ENCODE measurements around the gene ACER3. TPM values are rescaled to one million over a fixed set of nuclear protein-coding genes. Genes with fewer than 3 reads are reported as not detected.

Gene ACER3
- total and polyA plus RNA-seq, 2 experiments from 2014 or later = 17.1 to 18.3 TPM

DNA sequence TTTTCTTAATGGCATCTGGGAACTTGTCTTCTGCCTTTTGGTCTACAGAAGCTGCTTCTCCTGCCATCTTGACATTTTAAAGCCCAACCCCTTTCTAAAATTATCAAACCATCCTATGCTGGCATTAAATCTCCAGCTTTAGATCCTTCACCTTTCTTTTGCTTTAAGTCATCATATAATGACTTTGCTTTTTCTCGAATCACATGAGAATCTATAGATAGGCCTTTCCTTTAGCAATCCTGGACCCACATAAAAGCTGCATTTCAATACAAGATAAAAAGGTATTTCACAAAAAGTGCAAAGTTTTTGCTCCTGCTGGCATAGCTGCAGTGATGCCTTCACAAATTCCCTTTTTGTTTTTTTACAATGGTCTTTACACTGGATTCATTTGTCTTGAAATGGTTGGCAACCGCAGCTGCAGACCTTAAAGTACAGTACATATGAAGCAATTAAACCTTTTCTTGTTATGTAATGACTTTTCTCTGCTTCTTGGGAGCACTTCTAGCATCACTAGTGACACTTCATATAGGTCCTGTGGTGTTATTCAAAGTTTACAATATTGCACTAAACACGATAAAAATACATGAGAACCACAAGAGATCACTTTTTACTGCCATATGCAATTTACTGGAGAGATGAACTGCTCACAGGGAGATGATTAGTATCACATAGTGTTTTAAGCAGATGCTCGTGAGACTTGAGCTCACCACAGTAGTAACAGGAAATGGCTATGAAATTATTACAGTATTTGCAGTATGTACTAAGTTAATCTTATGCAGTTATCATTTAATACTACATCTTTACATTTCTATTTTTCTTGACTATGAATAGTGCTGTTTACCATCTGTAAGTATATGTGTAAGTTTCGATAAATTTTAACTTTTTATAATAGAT lies 41.6 kb downstream of the ACER3 start:
- Histone ChIP-seq H3K27me3 (no peaks in the 10 kb centered on the region), H2AFZ (no peak overlapping the region), H3K36me3 (replicated peaks; ENCODE audit: insufficient read depth, low read depth) (no peaks in the 10 kb centered on the region), H3K9me3 (ENCODE audit: low read depth) (no peaks in the 10 kb centered on the region), H4K20me1 (ENCODE audit: insufficient read depth, poor library complexity, severe bottlenecking) (no peaks in the 10 kb centered on the region), H3K4me3 (no peak overlapping the region), H3K79me2 (no peaks in the 10 kb centered on the region), H3K9me2 (replicated peaks; ENCODE audit: insufficient read depth) (no peaks in the 10 kb centered on the region), H3K27ac (no peak overlapping the region), H3K4me2 (no peak overlapping the region), H3K4me1 (ENCODE audit: insufficient read depth) (peaks cover 4% of the 10 kb centered on the region)
- WGBS (ENCODE audit: low lambda C conversion rate, missing lambda C conversion rate) = 90% methylated on average over 5 of the region's 5 CpGs
- no peak for DNase-seq (ENCODE audit: low spot score)
- TF ChIP-seq, protein P1, sequence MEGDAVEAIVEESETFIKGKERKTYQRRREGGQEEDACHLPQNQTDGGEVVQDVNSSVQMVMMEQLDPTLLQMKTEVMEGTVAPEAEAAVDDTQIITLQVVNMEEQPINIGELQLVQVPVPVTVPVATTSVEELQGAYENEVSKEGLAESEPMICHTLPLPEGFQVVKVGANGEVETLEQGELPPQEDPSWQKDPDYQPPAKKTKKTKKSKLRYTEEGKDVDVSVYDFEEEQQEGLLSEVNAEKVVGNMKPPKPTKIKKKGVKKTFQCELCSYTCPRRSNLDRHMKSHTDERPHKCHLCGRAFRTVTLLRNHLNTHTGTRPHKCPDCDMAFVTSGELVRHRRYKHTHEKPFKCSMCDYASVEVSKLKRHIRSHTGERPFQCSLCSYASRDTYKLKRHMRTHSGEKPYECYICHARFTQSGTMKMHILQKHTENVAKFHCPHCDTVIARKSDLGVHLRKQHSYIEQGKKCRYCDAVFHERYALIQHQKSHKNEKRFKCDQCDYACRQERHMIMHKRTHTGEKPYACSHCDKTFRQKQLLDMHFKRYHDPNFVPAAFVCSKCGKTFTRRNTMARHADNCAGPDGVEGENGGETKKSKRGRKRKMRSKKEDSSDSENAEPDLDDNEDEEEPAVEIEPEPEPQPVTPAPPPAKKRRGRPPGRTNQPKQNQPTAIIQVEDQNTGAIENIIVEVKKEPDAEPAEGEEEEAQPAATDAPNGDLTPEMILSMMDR (IDR thresholded peaks at IDR 0.05; ENCODE audit: poor library complexity) = no peak
- no peak for TF ChIP-seq EZH2phosphoT487 (IDR thresholded peaks at IDR 0.05; ENCODE audit: low read depth, severe bottlenecking, unreplicated experiment)
- TF ChIP-seq EZH2 (IDR thresholded peaks at IDR 0.05; ENCODE audit: borderline replicate concordance) = no peak

- H3K4me3 ChIP-seq = no peak overlapping the region
- H3K27me3 ChIP-seq = no peaks in the 10 kb centered on the region
- H2AFZ ChIP-seq = no peak overlapping the region
- H3K36me3 ChIP-seq (replicated peaks; ENCODE audit: insufficient read depth, low read depth) = no peaks in the 10 kb centered on the region
- H3K4me1 ChIP-seq (ENCODE audit: insufficient read depth) = peaks cover 4% of the 10 kb centered on the region
- no peaks in the 10 kb centered on the region for H4K20me1 ChIP-seq (ENCODE audit: insufficient read depth, poor library complexity, severe bottlenecking)
- H3K9me3 ChIP-seq (ENCODE audit: low read depth) = no peaks in the 10 kb centered on the region
- H3K9me2 ChIP-seq (replicated peaks; ENCODE audit: insufficient read depth) = no peaks in the 10 kb centered on the region
- H3K27ac ChIP-seq = no peak overlapping the region
- no peak for TF ChIP-seq EZH2phosphoT487 (IDR thresholded peaks at IDR 0.05; ENCODE audit: low read depth, severe bottlenecking, unreplicated experiment)
- TF ChIP-seq, protein P1 (IDR thresholded peaks at IDR 0.05; ENCODE audit: poor library complexity) = no peak
- TF ChIP-seq EZH2 (IDR thresholded peaks at IDR 0.05; ENCODE audit: borderline replicate concordance) = no peak
- 11% methylated on average over 3 of the region's 3 CpGs for WGBS (ENCODE audit: low lambda C conversion rate, missing lambda C conversion rate)
- no peaks in the 10 kb centered on the region for H3K79me2 ChIP-seq
- peak; percentile 50 for DNase-seq (ENCODE audit: low spot score)
- H3K4me2 ChIP-seq = no peak overlapping the region
Measured at GRCh38 chr11:76903325-76903724, 42.6 kb downstream of the ACER3 start.

DNA sequence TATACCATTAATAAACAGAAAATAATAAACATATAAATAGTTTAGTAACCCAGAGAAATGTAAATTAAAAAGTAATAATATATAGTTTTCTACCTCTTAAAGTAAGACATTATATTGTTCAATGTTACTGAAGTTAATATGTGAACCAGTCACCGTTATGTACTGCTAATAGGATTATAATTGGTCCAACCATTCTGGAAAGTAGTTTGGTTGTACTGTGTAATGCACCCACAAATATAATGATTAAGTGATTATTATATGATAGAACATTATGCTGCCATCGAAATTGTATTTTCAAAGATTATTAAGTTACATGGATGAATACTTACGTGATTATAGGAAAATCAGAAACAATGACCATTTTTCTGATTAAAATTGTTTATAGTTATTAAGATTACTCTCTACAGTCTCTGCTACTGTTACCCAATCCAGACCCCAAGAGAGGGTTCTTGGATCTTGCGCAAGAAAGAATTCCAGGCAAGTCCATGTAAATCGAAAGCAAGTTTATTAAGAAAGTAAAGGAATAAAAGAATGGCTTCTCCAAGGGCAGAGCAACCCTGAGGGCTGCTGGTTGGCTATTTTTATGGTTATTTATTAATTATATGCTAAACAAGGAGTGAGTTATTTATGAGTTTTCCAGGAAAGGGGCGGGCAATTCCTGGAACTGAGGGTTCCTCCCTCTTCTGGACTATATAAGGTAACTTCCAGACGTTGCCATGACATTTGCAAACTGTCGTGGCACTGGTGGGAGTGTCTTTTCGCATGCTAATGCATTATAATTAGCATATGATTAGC lies 50.1 kb downstream of the ACER3 start:
- H3K4me1 ChIP-seq (ENCODE audit: insufficient read depth) = no peaks in the 10 kb centered on the region
- DNase-seq (ENCODE audit: low spot score) = no peak
- no peaks in the 10 kb centered on the region for H3K9me3 ChIP-seq (ENCODE audit: low read depth)
- H3K4me2 ChIP-seq = no peak overlapping the region
- no peaks in the 10 kb centered on the region for H3K36me3 ChIP-seq (replicated peaks; ENCODE audit: insufficient read depth, low read depth)
- H3K9me2 ChIP-seq (replicated peaks; ENCODE audit: insufficient read depth) = no peaks in the 10 kb centered on the region
- no peak overlapping the region for H3K4me3 ChIP-seq
- TF ChIP-seq EZH2phosphoT487 (IDR thresholded peaks at IDR 0.05; ENCODE audit: low read depth, severe bottlenecking, unreplicated experiment) (no peak), EZH2 (IDR thresholded peaks at IDR 0.05; ENCODE audit: borderline replicate concordance) (no peak)
- TF ChIP-seq, protein P1 (IDR thresholded peaks at IDR 0.05; ENCODE audit: poor library complexity) = no peak
- WGBS (ENCODE audit: low lambda C conversion rate, missing lambda C conversion rate) = 81% methylated on average over 9 of the region's 9 CpGs
- no peak overlapping the region for H2AFZ ChIP-seq
- no peaks in the 10 kb centered on the region for H4K20me1 ChIP-seq (ENCODE audit: insufficient read depth, poor library complexity, severe bottlenecking)
- H3K79me2 ChIP-seq = no peaks in the 10 kb centered on the region
- H3K27me3 ChIP-seq = no peaks in the 10 kb centered on the region
- H3K27ac ChIP-seq = no peak overlapping the region

Data from hepatocyte (in vitro differentiated cells).